Psoas muscle (tissue), 8 donors: ENCODE results near the gene PCCA. TPM values are rescaled to one million over a fixed set of nuclear protein-coding genes. Genes with fewer than 3 reads are reported as not detected.
A peak's percentile ranks its signal among the peaks of the same experiment; 100 is the strongest.

Experiments
- ATAC-seq, 4 donors: fragments of 200-7000 bp; cut with Tn5 transposase; one replicate each; pipeline ENCODE4 v1.9.1; 2020; ENCODE audit warnings: moderate library complexity in 3 of 4, mild to moderate bottlenecking in 2 of 4
- DNase-seq, 2 donors: peaks; one replicate each; pipeline ENCODE4 v3.0.0-alpha.2; 2020
- H3K27ac ChIP-seq: fragments of 200-600 bp; one replicate; pipeline ENCODE4 v1.8.0; 2022
- H3K27me3 ChIP-seq, 3 donors: fragments of 200-600 bp in 1 of 3; one replicate each; pipeline versions ENCODE4 v1.6.1 to v1.8.0; 2013 to 2022; ENCODE audit warnings: low read length in 2 of 3, mild to moderate bottlenecking in 2 of 3, moderate library complexity in 1 of 3; ENCODE audit not compliant: insufficient read depth in 3 of 3
- H3K36me3 ChIP-seq, 2 donors: fragments of 200-600 bp in 1 of 2; one replicate each; pipeline versions ENCODE4 v1.6.1 to v1.8.0; 2013 to 2022; ENCODE audit warnings: low read depth in 1 of 2, mild to moderate bottlenecking in 1 of 2, moderate library complexity in 1 of 2; ENCODE audit not compliant: insufficient read depth in 1 of 2
- H3K4me1 ChIP-seq: fragments of 200-600 bp; one replicate; pipeline ENCODE4 v1.8.0; 2022
- H3K4me3 ChIP-seq: fragments of 200-600 bp; one replicate; pipeline ENCODE4 v1.8.0; 2022; ENCODE audit warnings: mild to moderate bottlenecking
- H3K9me3 ChIP-seq: fragments of 200-600 bp; one replicate; pipeline ENCODE4 v1.8.0; 2022
- WGBS, 3 donors: extraction: QIAGEN DNeasy Blood & Tissue Kit; methylation state at CpG; one replicate each; pipeline versions ENCODE4 v1.1.6 to v1.1.7; 2013; 5-methylcytosine and 5-hydroxymethylcytosine counted together
- intact Hi-C, 2 donors: fragments of 100-400 bp; cut with DNase I; formaldehyde crosslinking; loops; one replicate each; pipeline versions ENCODE4 v1.11.0 to v1.14.2; 2022
- polyA plus RNA-seq, 3 donors: library from polyadenylated mRNA; stranded (reverse); fragments of 200-250 nt; gene quantifications; one replicate each; pipeline ENCODE4 v1.2.3, GENCODE V29; 2013
- total RNA-seq, 4 donors: library from RNA; stranded (reverse); fragmentation: NEBNext Ultra II Directional in 2 of 4; extraction: Animal tissue kit (Norgen Biotek cat#: 25700) in 2 of 4; gene quantifications; one replicate each; pipeline versions ENCODE4 v1.2.1 to v1.2.4, GENCODE V29; 2021 to 2023
- TF ChIP-seq, protein P1 (sequence below): fragments of 200-600 bp; IDR thresholded peaks from one replicate; pipeline ENCODE4 v1.8.0; 2022; ENCODE audit warnings: antibody characterized with exemption
- donor health status: healthy with polysubstance abuse.
- donor health status: DM: no; HTN: no; CAD: no; lungs with moderate emphysema.
- donor health status: Bipolar disorder and iron deficiency.
- donor health status: healthy.
- donor health status: DM: yes; HTN: yes; CAD: no.
- donor health status: DM: no; HTN: no; CAD: no.
- donor health status: DM: no; HTN: no; CAD: no.
- donor health status: DM: yes; HTN: yes; CAD: no.

The PCCA gene
- total and polyA plus RNA-seq, 7 donors: 6.2 to 23.9 (median 13.3) TPM

- WGBS, 3 donors: 90 to 92% (median 90%) methylated on average over 18 of the region's 18 CpGs
- no peaks in the 10 kb centered on the region for H3K27me3 ChIP-seq
- TF ChIP-seq, protein P1, sequence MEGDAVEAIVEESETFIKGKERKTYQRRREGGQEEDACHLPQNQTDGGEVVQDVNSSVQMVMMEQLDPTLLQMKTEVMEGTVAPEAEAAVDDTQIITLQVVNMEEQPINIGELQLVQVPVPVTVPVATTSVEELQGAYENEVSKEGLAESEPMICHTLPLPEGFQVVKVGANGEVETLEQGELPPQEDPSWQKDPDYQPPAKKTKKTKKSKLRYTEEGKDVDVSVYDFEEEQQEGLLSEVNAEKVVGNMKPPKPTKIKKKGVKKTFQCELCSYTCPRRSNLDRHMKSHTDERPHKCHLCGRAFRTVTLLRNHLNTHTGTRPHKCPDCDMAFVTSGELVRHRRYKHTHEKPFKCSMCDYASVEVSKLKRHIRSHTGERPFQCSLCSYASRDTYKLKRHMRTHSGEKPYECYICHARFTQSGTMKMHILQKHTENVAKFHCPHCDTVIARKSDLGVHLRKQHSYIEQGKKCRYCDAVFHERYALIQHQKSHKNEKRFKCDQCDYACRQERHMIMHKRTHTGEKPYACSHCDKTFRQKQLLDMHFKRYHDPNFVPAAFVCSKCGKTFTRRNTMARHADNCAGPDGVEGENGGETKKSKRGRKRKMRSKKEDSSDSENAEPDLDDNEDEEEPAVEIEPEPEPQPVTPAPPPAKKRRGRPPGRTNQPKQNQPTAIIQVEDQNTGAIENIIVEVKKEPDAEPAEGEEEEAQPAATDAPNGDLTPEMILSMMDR: no peak
- no peaks in the 10 kb centered on the region for H3K9me3 ChIP-seq
- H3K4me3 ChIP-seq: no peak overlapping the region
- ATAC-seq (no peak), DNase-seq (no peak)
- H3K27ac ChIP-seq: no peak overlapping the region
- H3K4me1 ChIP-seq: peaks cover 6% of the 10 kb centered on the region
- H3K36me3 ChIP-seq: no peaks in the 10 kb centered on the region
- intact Hi-C loops: no loop called here
Observed at GRCh38 chr13:100541897-100542825, 453.3 kb downstream of the PCCA start.

DNA sequence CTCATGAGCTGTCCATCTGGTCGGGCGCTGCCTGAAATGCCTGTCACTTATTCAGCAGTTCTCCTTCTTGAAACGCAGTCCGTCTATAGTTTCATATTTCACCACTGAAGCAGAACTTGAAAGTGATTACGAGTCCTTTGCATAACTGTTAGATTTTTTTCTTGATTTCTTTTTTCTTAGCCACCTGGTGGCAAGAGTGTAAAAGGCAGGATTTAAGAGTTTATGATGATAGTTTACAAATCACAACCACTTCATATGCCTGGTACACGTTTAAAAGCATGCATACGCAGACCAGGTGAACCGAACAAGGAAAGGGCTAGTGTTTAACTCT lies 453.9 kb downstream of the PCCA start:
- TF ChIP-seq, protein P1: peak; percentile 28
- Histone ChIP-seq H3K27ac (no peak overlapping the region), H3K27me3 (no peaks in the 10 kb centered on the region), H3K4me1 (peaks cover 6% of the 10 kb centered on the region), H3K4me3 (no peak overlapping the region), H3K9me3 (no peaks in the 10 kb centered on the region), H3K36me3 (no peaks in the 10 kb centered on the region)
- DNase-seq: no peak
- intact Hi-C loops: no loop called here
- ATAC-seq: peak in 1 of 4 donors; percentile 17
- 57 to 82% (median 71%) methylated on average over 8 of the region's 8 CpGs for WGBS, 3 donors

DNA sequence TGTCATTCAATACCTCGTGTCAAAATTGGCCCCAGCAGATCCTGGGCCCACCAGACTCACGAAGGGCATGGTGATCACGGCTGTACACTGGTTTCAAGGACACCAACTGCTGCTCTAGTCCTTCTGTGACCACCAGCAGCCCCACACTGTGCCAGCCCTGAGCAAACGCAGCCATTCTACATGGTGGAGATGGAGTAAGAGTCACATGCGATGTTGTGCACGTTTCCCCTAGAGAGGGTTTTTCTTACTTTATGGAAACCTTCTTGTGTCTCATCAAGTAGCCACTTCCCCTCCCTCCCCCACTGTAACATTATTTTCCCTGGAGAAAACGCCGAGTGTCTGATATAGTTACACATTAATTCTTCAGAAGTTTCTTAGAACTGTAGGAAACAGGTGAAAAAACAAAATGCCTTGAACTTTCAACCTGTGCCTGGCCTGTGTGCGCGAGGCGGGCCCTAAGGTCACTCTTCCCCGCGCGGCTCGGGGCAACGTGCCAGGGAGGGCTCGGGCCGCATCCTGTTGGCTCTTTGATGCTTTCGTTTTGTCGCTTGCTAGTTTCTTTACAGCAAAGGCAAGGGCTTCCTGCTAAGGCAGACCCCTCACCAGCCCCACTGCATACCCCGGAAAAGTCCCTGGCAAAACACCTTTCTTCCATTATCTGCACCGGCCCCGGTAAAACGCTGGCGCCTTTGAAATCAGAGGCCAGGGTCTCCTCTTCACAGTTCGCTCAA lies 455.1 kb downstream of the PCCA start:
- TF ChIP-seq, protein P1: no peak
- ATAC-seq (no peak), DNase-seq (no peak)
- Histone ChIP-seq H3K27me3 (no peaks in the 10 kb centered on the region), H3K4me3 (peak overlapping the region; percentile 13), H3K36me3 (no peaks in the 10 kb centered on the region), H3K27ac (no peak overlapping the region), H3K9me3 (no peaks in the 10 kb centered on the region), H3K4me1 (peaks cover 6% of the 10 kb centered on the region)
- intact Hi-C loops: no loop called here
- WGBS, 3 donors: 63 to 68% (median 67%) methylated on average over 26 of the region's 26 CpGs

DNA sequence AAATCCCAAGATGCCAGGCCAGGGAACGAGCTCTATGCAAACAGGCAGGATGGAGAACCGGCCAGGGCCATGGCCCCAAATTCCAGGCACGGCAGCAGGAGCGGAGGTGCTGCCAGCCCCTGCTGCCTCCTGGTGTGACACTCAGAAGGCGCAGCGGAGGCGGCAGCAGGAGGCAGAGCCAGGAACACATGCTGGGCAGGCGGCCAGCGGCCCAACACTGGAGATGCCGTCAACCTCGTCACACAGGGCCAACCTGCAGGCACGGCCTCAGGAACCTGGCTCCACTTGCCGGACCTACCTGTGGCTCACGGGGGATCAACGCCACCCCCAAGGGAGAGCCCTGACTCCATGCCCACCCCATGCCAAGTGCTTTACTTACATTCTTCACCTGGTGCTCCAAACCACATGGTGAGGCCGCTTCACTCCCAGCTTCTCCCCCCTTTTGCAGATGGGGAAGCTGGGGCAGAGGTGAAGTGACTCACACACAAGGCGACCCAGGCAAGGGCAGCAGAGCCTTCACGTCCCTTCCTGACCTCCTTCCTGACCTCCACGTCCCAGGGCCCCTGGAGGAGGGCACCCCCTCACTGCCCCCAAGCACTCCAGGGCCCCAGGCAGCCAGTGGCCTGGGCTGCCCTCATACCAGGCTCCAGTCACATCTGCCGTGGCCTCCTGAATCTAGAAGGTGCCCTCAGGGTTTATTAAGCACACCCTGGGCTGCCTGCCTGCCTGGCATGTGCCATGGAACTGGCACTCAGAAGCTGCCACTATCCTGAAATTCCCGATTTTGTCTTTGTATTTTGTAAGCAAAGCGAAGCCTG lies 456.2 kb downstream of the PCCA start:
- intact Hi-C loops: no loop called here
- DNase-seq (peak; percentile 61 to 80), ATAC-seq (peak; percentile 85 to 93 (median 90))
- H3K36me3 ChIP-seq: no peaks in the 10 kb centered on the region
- TF ChIP-seq, protein P1: no peak
- H3K4me3 ChIP-seq: no peak overlapping the region
- no peaks in the 10 kb centered on the region for H3K27me3 ChIP-seq
- no peak overlapping the region for H3K27ac ChIP-seq
- WGBS, 3 donors: 42 to 52% (median 47%) methylated on average over 17 to 22 of the region's 22 CpGs
- peaks cover 10% of the 10 kb centered on the region for H3K4me1 ChIP-seq
- no peaks in the 10 kb centered on the region for H3K9me3 ChIP-seq
